K562 (cell line): Measurements from ENCODE around the gene DPH7. TPM values are rescaled to one million over a fixed set of nuclear protein-coding genes. Genes with fewer than 3 reads are reported as not detected.

ENCODE experiments used
- BRF1 ChIP-seq: IDR thresholded peaks from 3 replicates; pipeline ENCODE4 v1.6.1; 2011; ENCODE audit warnings: borderline replicate concordance, mild to moderate bottlenecking; ENCODE audit not compliant: insufficient read length; ENCODE audit errors: extremely low read depth
- CBX1 ChIP-seq: sonication (generic); IDR thresholded peaks from 2 replicates; pipeline ENCODE4 v1.6.1; 2016; ENCODE audit warnings: antibody characterized with exemption, low read depth, mild to moderate bottlenecking
- CCNT2 ChIP-seq: IDR thresholded peaks from 2 replicates; pipeline ENCODE4 v1.6.1; 2011; ENCODE audit warnings: borderline replicate concordance, low read depth, mild to moderate bottlenecking, moderate library complexity, mixed read lengths, low read length; ENCODE audit not compliant: insufficient read length; ENCODE audit errors: extremely low read depth
- CTBP1 ChIP-seq: fragments of 450-650 bp; IDR thresholded peaks from 2 replicates; pipeline ENCODE4 v1.6.1; 2016; ENCODE audit warnings: borderline replicate concordance
- E2F8 ChIP-seq: fragments of 450-650 bp; IDR thresholded peaks from 2 replicates; pipeline ENCODE4 v1.7.1; 2018; ENCODE audit warnings: mild to moderate bottlenecking, low read depth; ENCODE audit not compliant: partially characterized antibody
- ELF1 ChIP-seq: fragments of 200-800 bp; sonication (Bioruptor generic); IDR thresholded peaks from 2 replicates; pipeline ENCODE4 v1.6.1; 2016; ENCODE audit warnings: missing genetic modification characterization, missing compliant biosample characterization
- FOXJ2 ChIP-seq: fragments of 200-800 bp; sonication (Bioruptor generic); IDR thresholded peaks from 2 replicates; pipeline ENCODE4 v1.6.1; 2016; ENCODE audit warnings: missing genetic modification characterization, missing compliant biosample characterization
- FOXJ3 ChIP-seq: sonication (generic); formaldehyde crosslinking; IDR thresholded peaks from 2 replicates; pipeline ENCODE4 v1.4.0; 2020; ENCODE audit warnings: mild to moderate bottlenecking, missing genetic modification reagents
- HNRNPLL ChIP-seq: fragments of 200-400 bp; formaldehyde crosslinking; IDR thresholded peaks from 2 replicates; pipeline ENCODE4 v1.6.1; 2017; ENCODE audit warnings: low read length, low read depth, mild to moderate bottlenecking; ENCODE audit not compliant: poor library complexity, severe bottlenecking
- ILF3 ChIP-seq: fragments of 450-650 bp; IDR thresholded peaks from 2 replicates; pipeline ENCODE4 v1.6.1; 2018; ENCODE audit warnings: antibody characterized with exemption, mild to moderate bottlenecking, moderate library complexity, borderline replicate concordance
- MAFF ChIP-seq: IDR thresholded peaks from 2 replicates; pipeline ENCODE4 v1.6.1; 2012; ENCODE audit warnings: low read length, improper control_type of control experiment
- MTA3 ChIP-seq: fragments of 450-650 bp; formaldehyde crosslinking; IDR thresholded peaks from 2 replicates; pipeline ENCODE4 v1.6.1; 2017; ENCODE audit warnings: mild to moderate bottlenecking, borderline replicate concordance
- RBM17 ChIP-seq: fragments of 200-400 bp; formaldehyde crosslinking; IDR thresholded peaks from 2 replicates; pipeline ENCODE4 v1.6.1; 2017; ENCODE audit warnings: low read depth, mild to moderate bottlenecking, low read length, borderline replicate concordance
- RFX7 ChIP-seq: fragments of 250-450 bp; sonication (Bioruptor Pico); IDR thresholded peaks from 2 replicates; pipeline ENCODE4 v1.5.1; 2021; ENCODE audit warnings: mild to moderate bottlenecking
- RUNX1 ChIP-seq: sonication (generic); IDR thresholded peaks from 2 replicates; pipeline ENCODE4 v1.6.1; 2016; ENCODE audit warnings: antibody characterized with exemption, low read depth
- SIN3A ChIP-seq, 2 experiments: fragments of 150-350 bp in 1 of 2; IDR thresholded peaks; 2 replicates each; pipeline ENCODE4 v1.6.1; 2011 to 2016; ENCODE audit warnings: borderline replicate concordance in 2 of 2, low read depth in 2 of 2, low read length in 2 of 2, mild to moderate bottlenecking in 2 of 2, moderate library complexity in 2 of 2; ENCODE audit not compliant: control insufficient read depth in 1 of 2
- SIN3B ChIP-seq: fragments of 450-650 bp; IDR thresholded peaks from 2 replicates; pipeline ENCODE4 v1.6.1; 2017; ENCODE audit warnings: low read depth, mild to moderate bottlenecking, moderate library complexity
- SLC30A9 ChIP-seq: fragments of 250-450 bp; sonication (Bioruptor Pico); IDR thresholded peaks from 2 replicates; pipeline ENCODE4 v1.8.0; 2022; ENCODE audit warnings: mild to moderate bottlenecking, moderate library complexity
- TFE3 ChIP-seq: fragments of 450-650 bp; formaldehyde crosslinking; IDR thresholded peaks from 2 replicates; pipeline ENCODE4 v1.4.0; 2020; ENCODE audit warnings: mild to moderate bottlenecking, mixed read lengths
- U2AF1 ChIP-seq: fragments of 200-400 bp; formaldehyde crosslinking; optimal IDR thresholded peaks from 2 replicates; pipeline ENCODE3; 2017; ENCODE audit warnings: mild to moderate bottlenecking, low read depth, low read length, moderate library complexity
- ZNF12 ChIP-seq: sonication (generic); formaldehyde crosslinking; IDR thresholded peaks from 2 replicates; pipeline ENCODE4 v1.4.0; 2020; ENCODE audit warnings: mild to moderate bottlenecking, missing genetic modification reagents
- ZNF512 ChIP-seq: IDR thresholded peaks from 2 replicates; pipeline ENCODE4 v1.6.1; 2016; ENCODE audit warnings: missing genetic modification characterization, missing compliant biosample characterization
- polyA plus RNA-seq, 8 experiments: library from polyadenylated mRNA; depleted of rRNA in 4 of 8; stranded (reverse) in 5 of 8; unstranded in 3 of 8; fragments of >200 nt; fragmentation: Nextera tagmentation in 2 of 8; fragmentation: Illumina TruSeq in 1 of 8; extraction: Ambion mirVana in 2 of 8; extraction: Trizol in 1 of 8; gene quantifications; 2 replicates each; pipeline versions ENCODE4 v1.2.1 to v1.2.3, GENCODE V29; 2011 to 2014; ENCODE audit warnings: inconsistent platforms in 1 of 8, missing spikeins in 1 of 8
- total RNA-seq, 7 experiments: library from RNA; depleted of rRNA in 6 of 7; stranded (reverse); fragments of >200 nt in 6 of 7; fragmentation: Illumina TruSeq in 2 of 7; extraction: Trizol in 2 of 7; gene quantifications; 2 replicates each; pipeline versions ENCODE4 v1.2.1 to v1.2.3, GENCODE V29; 2011 to 2021; ENCODE audit warnings: low replicate concordance in 1 of 7

Gene DPH7
- total and polyA plus RNA-seq, 9 of the 15 experiments (the other 6 are each of a cell fraction or from before 2014, with no cell fraction given), result 13.9 to 68.6 (median 41.3) TPM

- TF ChIP-seq RFX7 (CRISPR knock-in tag) (no peak), FOXJ2 (tag) (no peak), FOXJ3 (CRISPR knock-in tag) (no peak), U2AF1 (no peak), TFE3 (CRISPR knock-in tag) (no peak), MTA3 (0 out of 2 replicates have a peak, but pooled peaks have one; percentile 36), HNRNPLL (peak; percentile 85), ELF1 (tag) (peak; percentile 73), ILF3 (peak; percentile 59; the same call in 1 of the 2 replicates), SIN3B (peak; percentile 53; the same call in 1 of the 2 replicates), E2F8 (no peak), CTBP1 (peak; percentile 78), RBM17 (no peak), CCNT2 (peak; percentile 21), CBX1 (peak; percentile 9; the same call in 1 of the 2 replicates), BRF1 (no peak), MAFF (no peak), ZNF12 (no peak), ZNF512 (tag) (no peak), RUNX1 (no peak), SLC30A9 (no peak), SIN3A (IDR thresholded peaks at IDR 0.05; ENCODE audit: borderline replicate concordance in 2 of 2, control insufficient read depth in 1 of 2, low read depth in 2 of 2, low read length in 2 of 2) (no peak; a peak in 1 of 4 replicates)
These were observed 26.6 kb upstream of the DPH7 start, which contains the start of gene ARRDC1 (continued) for GRCh38 chr9:137605121-137606004.
